OCI-LY3 (cell line): ENCODE measurements around the gene IL4R.
A peak's percentile ranks its signal among the peaks of the same experiment; 100 is the strongest.

Experiments used
- H2AFZ ChIP-seq: fragments of 200-600, 300-600 bp; shearing (Covaris generic); 2 replicates; pipeline ENCODE4 v1.6.0; 2014; ENCODE audit warnings: antibody characterized with exemption, low read depth, low read length
- H3K27ac ChIP-seq: fragments of 200-600, 300-600 bp; sonication (generic); 2 replicates; pipeline ENCODE4 v1.5.1; 2014; ENCODE audit warnings: mild to moderate bottlenecking, low read length, moderate library complexity, mixed read lengths
- H3K27me3 ChIP-seq: fragments of 200-600, 300-600 bp; sonication (generic); 2 replicates; pipeline ENCODE4 v1.6.1; 2014; ENCODE audit warnings: low read depth, low read length, mixed read lengths
- H3K36me3 ChIP-seq: fragments of 200-600, 300-600 bp; sonication (generic); replicated peaks from 2 replicates; pipeline ENCODE3; 2014; ENCODE audit warnings: low read depth, low read length, mixed read lengths
- H3K4me1 ChIP-seq: fragments of 300-600, 200-600 bp; sonication (generic); 2 replicates; pipeline ENCODE4 v1.6.1; 2014; ENCODE audit warnings: low read length, mixed read lengths
- H3K4me2 ChIP-seq: fragments of 200-600, 300-600 bp; sonication (generic); 2 replicates; pipeline ENCODE4 v1.6.1; 2014; ENCODE audit warnings: low read length, mixed read lengths
- H3K4me3 ChIP-seq: fragments of 300-600, 200-600 bp; sonication (generic); 2 replicates; pipeline ENCODE4 v1.5.1; 2014; ENCODE audit warnings: antibody characterized with exemption, mild to moderate bottlenecking, low read length, moderate library complexity
- H3K79me2 ChIP-seq: fragments of 300-600, 200-600 bp; shearing (Covaris generic); 2 replicates; pipeline ENCODE4 v1.6.1; 2014; ENCODE audit warnings: mild to moderate bottlenecking, low read length, mixed read lengths
- H3K9ac ChIP-seq: fragments of 300-600, 200-600 bp; shearing (Covaris generic); 2 replicates; pipeline ENCODE4 v1.6.0; 2014; ENCODE audit warnings: mild to moderate bottlenecking, low read length, moderate library complexity
- H3K9me3 ChIP-seq: fragments of 200-600, 300-600 bp; shearing (Covaris generic); 2 replicates; pipeline ENCODE4 v1.6.1; 2014; ENCODE audit warnings: low read length, mixed read lengths; ENCODE audit not compliant: insufficient read depth
- H4K20me1 ChIP-seq: fragments of 200-600, 300-600 bp; sonication (generic); 2 replicates; pipeline ENCODE4 v1.6.1; 2016; ENCODE audit warnings: low read length, mixed read lengths; ENCODE audit not compliant: insufficient read depth
- EZH2phosphoT487 ChIP-seq: fragments of 200-600 bp; shearing (Covaris generic); IDR thresholded peaks from 2 replicates; pipeline ENCODE4 v1.6.1; 2018; ENCODE audit warnings: antibody characterized with exemption, mixed run types, low read depth
- TF ChIP-seq, protein P1 (sequence below): fragments of 200-600, 300-600 bp; sonication (generic); IDR thresholded peaks from 2 replicates; pipeline ENCODE4 v1.5.1; 2014; ENCODE audit warnings: antibody characterized with exemption, low read length, low read depth

IL4R gene

GRCh38 chr16:27364493-27365141, 50.8 kb downstream of the IL4R start:
- Histone ChIP-seq H3K4me1 (peaks cover 26% of the 10 kb centered on the region), H3K4me2 (no peak overlapping the region), H3K9me3 (no peaks in the 10 kb centered on the region), H3K27ac (no peak overlapping the region), H4K20me1 (no peaks in the 10 kb centered on the region), H3K36me3 (peaks cover 15% of the 10 kb centered on the region), H3K4me3 (no peak overlapping the region), H3K27me3 (no peaks in the 10 kb centered on the region), H2AFZ (no peak overlapping the region), H3K79me2 (no peaks in the 10 kb centered on the region), H3K9ac (no peak overlapping the region)
- TF ChIP-seq, protein P1, sequence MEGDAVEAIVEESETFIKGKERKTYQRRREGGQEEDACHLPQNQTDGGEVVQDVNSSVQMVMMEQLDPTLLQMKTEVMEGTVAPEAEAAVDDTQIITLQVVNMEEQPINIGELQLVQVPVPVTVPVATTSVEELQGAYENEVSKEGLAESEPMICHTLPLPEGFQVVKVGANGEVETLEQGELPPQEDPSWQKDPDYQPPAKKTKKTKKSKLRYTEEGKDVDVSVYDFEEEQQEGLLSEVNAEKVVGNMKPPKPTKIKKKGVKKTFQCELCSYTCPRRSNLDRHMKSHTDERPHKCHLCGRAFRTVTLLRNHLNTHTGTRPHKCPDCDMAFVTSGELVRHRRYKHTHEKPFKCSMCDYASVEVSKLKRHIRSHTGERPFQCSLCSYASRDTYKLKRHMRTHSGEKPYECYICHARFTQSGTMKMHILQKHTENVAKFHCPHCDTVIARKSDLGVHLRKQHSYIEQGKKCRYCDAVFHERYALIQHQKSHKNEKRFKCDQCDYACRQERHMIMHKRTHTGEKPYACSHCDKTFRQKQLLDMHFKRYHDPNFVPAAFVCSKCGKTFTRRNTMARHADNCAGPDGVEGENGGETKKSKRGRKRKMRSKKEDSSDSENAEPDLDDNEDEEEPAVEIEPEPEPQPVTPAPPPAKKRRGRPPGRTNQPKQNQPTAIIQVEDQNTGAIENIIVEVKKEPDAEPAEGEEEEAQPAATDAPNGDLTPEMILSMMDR: no peak
- TF ChIP-seq EZH2phosphoT487: no peak

DNA sequence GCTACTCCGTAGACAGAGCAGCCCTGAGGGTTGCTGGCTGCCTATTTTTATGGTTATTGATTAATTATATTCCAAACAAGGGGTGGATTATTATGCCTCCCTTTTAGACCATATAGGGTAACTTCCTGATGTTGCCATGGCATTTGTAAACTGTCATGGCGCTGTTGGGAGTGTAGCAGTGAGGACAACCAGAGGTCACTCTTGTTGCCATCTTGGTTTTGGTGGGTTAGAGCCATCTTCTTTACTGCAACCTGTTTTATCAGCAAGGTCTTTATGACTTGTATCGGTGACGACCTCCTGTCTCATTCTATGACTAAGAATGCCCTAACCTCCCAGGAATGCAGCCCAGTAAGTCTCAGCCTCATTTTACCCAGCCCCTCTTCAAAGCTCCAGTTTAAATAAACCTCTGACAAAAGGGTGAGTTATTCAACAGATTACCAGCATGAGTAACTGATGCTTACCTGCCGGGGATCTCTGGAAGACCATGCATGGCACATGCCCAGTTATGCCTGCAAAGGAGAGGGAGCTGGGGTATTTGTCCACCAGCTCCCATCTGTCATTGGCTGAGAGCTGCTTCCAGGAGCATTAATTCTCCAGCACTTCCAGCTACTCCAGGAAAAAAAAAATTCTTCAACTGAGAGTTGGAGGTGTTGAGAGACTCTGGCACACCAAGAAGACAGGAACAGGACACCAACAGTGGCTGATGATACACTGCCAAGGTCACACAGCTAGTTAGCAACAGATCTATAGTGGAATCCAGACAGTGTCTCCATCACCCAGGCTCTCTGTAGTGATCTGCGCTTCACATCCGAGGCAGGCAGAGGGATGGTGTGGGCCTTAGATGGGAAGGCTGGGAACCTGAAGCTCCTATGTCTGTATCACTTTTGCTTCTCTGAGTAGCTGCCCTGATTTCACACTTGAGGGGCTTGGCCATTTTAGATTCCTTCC, 51.6 kb downstream of the IL4R start:
- Histone ChIP-seq H3K79me2 (no peaks in the 10 kb centered on the region), H3K4me1 (peaks cover 26% of the 10 kb centered on the region), H3K27me3 (no peaks in the 10 kb centered on the region), H2AFZ (no peak overlapping the region), H3K27ac (no peak overlapping the region), H3K4me2 (no peak overlapping the region), H3K4me3 (no peak overlapping the region), H3K9ac (no peak overlapping the region), H3K36me3 (peaks cover 16% of the 10 kb centered on the region), H4K20me1 (no peaks in the 10 kb centered on the region), H3K9me3 (peaks cover 4% of the 10 kb centered on the region; the same call in 1 of the 2 replicates)
- TF ChIP-seq, protein P1: no peak
- TF ChIP-seq EZH2phosphoT487: no peak

GRCh38 chr16:27366687-27367460, 53.1 kb downstream of the IL4R start:
- H3K4me3 ChIP-seq: peak overlapping the region; percentile 65
- peaks cover 29% of the 10 kb centered on the region for H3K4me1 ChIP-seq
- peak overlapping the region; percentile 82; the same call in 1 of the 2 replicates for H2AFZ ChIP-seq
- H3K27ac ChIP-seq: peak overlapping the region; percentile 81
- H3K36me3 ChIP-seq: peaks cover 12% of the 10 kb centered on the region
- H3K27me3 ChIP-seq: no peaks in the 10 kb centered on the region
- H3K9me3 ChIP-seq: peaks cover 9% of the 10 kb centered on the region; the same call in 1 of the 2 replicates
- TF ChIP-seq, protein P1: no peak
- no peak for TF ChIP-seq EZH2phosphoT487
- peak overlapping the region; percentile 77 for H3K4me2 ChIP-seq
- peak overlapping the region; percentile 66 for H3K9ac ChIP-seq
- H4K20me1 ChIP-seq: no peaks in the 10 kb centered on the region
- H3K79me2 ChIP-seq: no peaks in the 10 kb centered on the region
